Trophoblast cell (in vitro differentiated cells and primary cell): ENCODE data around the gene B3GNT3. TPM values are rescaled to one million over a fixed set of nuclear protein-coding genes. Genes with fewer than 3 reads are reported as not detected.
A peak's percentile ranks its signal among the peaks of the same experiment; 100 is the strongest.

ENCODE experiments used
- DNase-seq, 2 donors: peaks; one replicate each; pipeline ENCODE4 v3.0.0-alpha.2; 2016
- H2AFZ ChIP-seq: 2 replicates; pipeline ENCODE4 v1.6.1; 2013; ENCODE audit warnings: low read length, moderate library complexity, mild to moderate bottlenecking; ENCODE audit not compliant: insufficient read depth, poor library complexity
- H2AK5ac ChIP-seq: 2 replicates; pipeline ENCODE4 v1.6.1; 2013; ENCODE audit warnings: mild to moderate bottlenecking, low read length
- H2BK120ac ChIP-seq: 2 replicates; pipeline ENCODE4 v1.6.1; 2013; ENCODE audit warnings: low read length, mild to moderate bottlenecking, moderate library complexity; ENCODE audit not compliant: insufficient read depth, poor library complexity
- H2BK12ac ChIP-seq: 2 replicates; pipeline ENCODE4 v1.6.1; 2013; ENCODE audit warnings: mild to moderate bottlenecking, low read length, moderate library complexity
- H2BK5ac ChIP-seq: 2 replicates; pipeline ENCODE4 v1.6.1; 2013; ENCODE audit warnings: low read length, low read depth, moderate library complexity, mild to moderate bottlenecking; ENCODE audit not compliant: poor library complexity
- H3K14ac ChIP-seq: 2 replicates; pipeline ENCODE4 v1.6.1; 2013; ENCODE audit warnings: mild to moderate bottlenecking, low read length
- H3K18ac ChIP-seq: 2 replicates; pipeline ENCODE4 v1.6.1; 2013; ENCODE audit warnings: mild to moderate bottlenecking, low read length
- H3K23ac ChIP-seq: 2 replicates; pipeline ENCODE4 v1.6.1; 2013; ENCODE audit warnings: low read length
- H3K27ac ChIP-seq: 2 replicates; pipeline ENCODE4 v1.5.1; 2013; ENCODE audit warnings: low read depth, mild to moderate bottlenecking, inconsistent platforms, low read length, moderate library complexity
- H3K27me3 ChIP-seq: 2 replicates; pipeline ENCODE4 v1.6.1; 2013; ENCODE audit warnings: inconsistent platforms, mild to moderate bottlenecking, low read length, moderate library complexity; ENCODE audit not compliant: insufficient read depth
- H3K36me3 ChIP-seq, 2 experiments: 1 replicate in 1 of 2; 2 replicates in 1 of 2; pipeline ENCODE4 v1.6.1; 2013; ENCODE audit warnings: low read length in 2 of 2, mild to moderate bottlenecking in 2 of 2, moderate library complexity in 1 of 2; ENCODE audit not compliant: insufficient read depth in 2 of 2, control insufficient read depth in 1 of 2
- H3K4ac ChIP-seq: 2 replicates; pipeline ENCODE4 v1.6.1; 2013; ENCODE audit warnings: low read depth, mild to moderate bottlenecking, low read length, moderate library complexity
- H3K4me1 ChIP-seq, 2 experiments: 1 replicate in 1 of 2; 2 replicates in 1 of 2; pipeline ENCODE4 v1.6.1; 2013; ENCODE audit warnings: low read length in 2 of 2, mild to moderate bottlenecking in 2 of 2, moderate library complexity in 1 of 2; ENCODE audit not compliant: insufficient read depth in 2 of 2, control insufficient read depth in 1 of 2
- H3K4me2 ChIP-seq: 2 replicates; pipeline ENCODE4 v1.6.1; 2013; ENCODE audit warnings: inconsistent platforms, mild to moderate bottlenecking, low read length, moderate library complexity
- H3K4me3 ChIP-seq: 2 replicates; pipeline ENCODE4 v1.5.1; 2013; ENCODE audit warnings: mild to moderate bottlenecking, low read depth, low read length, inconsistent platforms
- H3K79me1 ChIP-seq: one replicate; pipeline ENCODE4 v1.6.1; 2013; ENCODE audit warnings: low read length
- H3K79me2 ChIP-seq: 2 replicates; pipeline ENCODE4 v1.6.1; 2013; ENCODE audit warnings: low read length, mild to moderate bottlenecking; ENCODE audit not compliant: control insufficient read depth, insufficient read depth, poor library complexity
- H3K9ac ChIP-seq: 2 replicates; pipeline ENCODE4 v1.6.1; 2013; ENCODE audit warnings: mild to moderate bottlenecking, low read length
- H3K9me3 ChIP-seq: 2 replicates; pipeline ENCODE4 v1.6.1; 2013; ENCODE audit warnings: low read depth, mild to moderate bottlenecking, control low read depth, inconsistent platforms, low read length; ENCODE audit not compliant: insufficient read depth
- H4K12ac ChIP-seq: 2 replicates; pipeline ENCODE4 v1.6.1; 2013; ENCODE audit warnings: low read depth, mild to moderate bottlenecking, low read length, moderate library complexity
- H4K8ac ChIP-seq: 2 replicates; pipeline ENCODE4 v1.6.1; 2013; ENCODE audit warnings: low read depth, mild to moderate bottlenecking, low read length, moderate library complexity
- H4K91ac ChIP-seq: one replicate; pipeline ENCODE4 v1.6.1; 2013; ENCODE audit warnings: low read depth, mild to moderate bottlenecking, low read length, moderate library complexity
- WGBS: extraction: QIAGEN DNeasy Blood & Tissue Kit; methylation state at CpG from one replicate; pipeline ENCODE4 v1.1.7; 2013; ENCODE audit warnings: missing lambda C conversion rate; ENCODE audit not compliant: insufficient read length, insufficient coverage; ENCODE audit errors: extremely low coverage; 5-methylcytosine and 5-hydroxymethylcytosine counted together
- polyA plus RNA-seq: library from polyadenylated mRNA; stranded (reverse); fragments of 200-250 nt; gene quantifications from 2 replicates; pipeline ENCODE4 v1.2.3, GENCODE V29; 2013

Gene B3GNT3
- polyA plus RNA-seq, result 0.19 TPM in 2 replicates

- H2AK5ac ChIP-seq, result no peak within 1 kb of the TSS
- no peak within 1 kb of the TSS for H4K8ac ChIP-seq
- no peak within 1 kb of the TSS for H4K12ac ChIP-seq
- no peak within 1 kb of the TSS for H3K9ac ChIP-seq
- WGBS, result no CpG with 5 or more reads among the region's 50 CpGs
- H3K9me3 ChIP-seq, result peaks cover 14% of the 10 kb centered on the region
- DNase-seq, result peak; percentile 80 to 83
- peaks cover 0 to 11% of the 10 kb centered on the region in 2 experiments for H3K4me1 ChIP-seq
- H2BK12ac ChIP-seq, result no peak within 1 kb of the TSS
- no peak within 1 kb of the TSS for H3K14ac ChIP-seq
- H3K4me2 ChIP-seq, result peak within 1 kb of the TSS; percentile 25
- no peaks in the 10 kb centered on the region for H3K79me2 ChIP-seq
- H3K27ac ChIP-seq, result no peak within 1 kb of the TSS
- no peak within 1 kb of the TSS for H3K4me3 ChIP-seq
- H3K23ac ChIP-seq, result no peak within 1 kb of the TSS
- no peak within 1 kb of the TSS for H3K4ac ChIP-seq
- H2BK120ac ChIP-seq, result no peak within 1 kb of the TSS
- no peak within 1 kb of the TSS for H2AFZ ChIP-seq
- peaks cover 14% of the 10 kb centered on the region for H3K27me3 ChIP-seq
- H3K18ac ChIP-seq, result no peak within 1 kb of the TSS
- no peak within 1 kb of the TSS for H4K91ac ChIP-seq
- H3K36me3 ChIP-seq, result no peaks in the 10 kb centered on the region
- no peaks in the 10 kb centered on the region for H3K79me1 ChIP-seq
- H2BK5ac ChIP-seq, result no peak within 1 kb of the TSS
Observed at GRCh38 chr19:17794731-17795494, at the start of gene B3GNT3. Gene B3GNT3, plus strand, starts transcription at chr19:17795138. Its CDS starts 12,670 bp downstream, at chr19:17807808.

- H3K36me3 ChIP-seq, result no peaks in the 10 kb centered on the region
- no peak overlapping the region for H2BK120ac ChIP-seq
- no peaks in the 10 kb centered on the region for H3K79me2 ChIP-seq
- H4K91ac ChIP-seq, result no peak overlapping the region
- no peak overlapping the region for H3K4ac ChIP-seq
- H3K14ac ChIP-seq, result no peak overlapping the region
- H2BK12ac ChIP-seq, result no peak overlapping the region
- peak overlapping the region; percentile 81 for H3K4me2 ChIP-seq
- WGBS, result no CpG with 5 or more reads among the region's 75 CpGs
- no peak overlapping the region for H2AK5ac ChIP-seq
- H3K23ac ChIP-seq, result no peak overlapping the region
- peak overlapping the region; percentile 61 for H2AFZ ChIP-seq
- H3K27ac ChIP-seq, result no peak overlapping the region
- no peak overlapping the region for H2BK5ac ChIP-seq
- H3K9me3 ChIP-seq, result peaks cover 4% of the 10 kb centered on the region
- peak overlapping the region; percentile 62 for H3K4me3 ChIP-seq
- H4K8ac ChIP-seq, result peak overlapping the region; percentile 32
- no peak overlapping the region for H3K18ac ChIP-seq
- peaks cover 5 to 6% of the 10 kb centered on the region in 2 experiments for H3K4me1 ChIP-seq
- H4K12ac ChIP-seq, result peak overlapping the region; percentile 50
- H3K79me1 ChIP-seq, result no peaks in the 10 kb centered on the region
- H3K9ac ChIP-seq, result no peak overlapping the region
- no peaks in the 10 kb centered on the region for H3K27me3 ChIP-seq
- DNase-seq, result peak; percentile 96 to 97
Observed at GRCh38 chr19:17747205-17748098, 47.5 kb upstream of the B3GNT3 start.

- H4K8ac ChIP-seq, result no peak overlapping the region
- no peak for DNase-seq
- H2BK120ac ChIP-seq, result no peak overlapping the region
- H2BK12ac ChIP-seq, result no peak overlapping the region
- H3K4me3 ChIP-seq, result no peak overlapping the region
- no peaks in the 10 kb centered on the region for H3K36me3 ChIP-seq
- H3K4ac ChIP-seq, result no peak overlapping the region
- H2AK5ac ChIP-seq, result no peak overlapping the region
- no peak overlapping the region for H3K4me2 ChIP-seq
- H3K9me3 ChIP-seq, result peaks cover 4% of the 10 kb centered on the region
- H3K79me1 ChIP-seq, result no peaks in the 10 kb centered on the region
- H3K18ac ChIP-seq, result no peak overlapping the region
- no peak overlapping the region for H2BK5ac ChIP-seq
- H3K4me1 ChIP-seq, result peaks cover 5 to 6% of the 10 kb centered on the region in 2 experiments
- no peak overlapping the region for H4K12ac ChIP-seq
- no peak overlapping the region for H2AFZ ChIP-seq
- no peak overlapping the region for H3K14ac ChIP-seq
- no CpG with 5 or more reads among the region's 6 CpGs for WGBS
- no peaks in the 10 kb centered on the region for H3K79me2 ChIP-seq
- H3K9ac ChIP-seq, result no peak overlapping the region
- no peak overlapping the region for H3K27ac ChIP-seq
- H3K23ac ChIP-seq, result no peak overlapping the region
- no peaks in the 10 kb centered on the region for H3K27me3 ChIP-seq
- H4K91ac ChIP-seq, result no peak overlapping the region
Observed at GRCh38 chr19:17748884-17749638, 45.9 kb upstream of the B3GNT3 start.

GRCh38 chr19:17749912-17750317 is 45.0 kb upstream of the B3GNT3 start:
- no peak overlapping the region for H2BK120ac ChIP-seq
- no peak overlapping the region for H2BK5ac ChIP-seq
- H3K18ac ChIP-seq, result no peak overlapping the region
- H4K91ac ChIP-seq, result no peak overlapping the region
- no CpG with 5 or more reads among the region's 8 CpGs for WGBS
- H2AFZ ChIP-seq, result no peak overlapping the region
- no peak overlapping the region for H3K4me2 ChIP-seq
- no peak overlapping the region for H3K27ac ChIP-seq
- no peaks in the 10 kb centered on the region for H3K79me1 ChIP-seq
- H3K36me3 ChIP-seq, result no peaks in the 10 kb centered on the region
- H3K14ac ChIP-seq, result no peak overlapping the region
- no peak overlapping the region for H4K8ac ChIP-seq
- no peak for DNase-seq
- peaks cover 5 to 6% of the 10 kb centered on the region in 2 experiments for H3K4me1 ChIP-seq
- no peak overlapping the region for H4K12ac ChIP-seq
- H3K9me3 ChIP-seq, result peaks cover 4% of the 10 kb centered on the region
- H3K23ac ChIP-seq, result no peak overlapping the region
- no peaks in the 10 kb centered on the region for H3K27me3 ChIP-seq
- no peak overlapping the region for H3K9ac ChIP-seq
- no peak overlapping the region for H3K4me3 ChIP-seq
- H2AK5ac ChIP-seq, result no peak overlapping the region
- no peaks in the 10 kb centered on the region for H3K79me2 ChIP-seq
- H2BK12ac ChIP-seq, result no peak overlapping the region
- H3K4ac ChIP-seq, result no peak overlapping the region
